Transverse colon (tissue), 4 donors: Measurements from ENCODE around the gene GRIN3B. TPM values are rescaled to one million over a fixed set of nuclear protein-coding genes. Genes with fewer than 3 reads are reported as not detected.

Source experiments
- DNase-seq: peaks from one replicate; pipeline ENCODE4 v3.0.0-alpha.2; 2019
- H3K27ac ChIP-seq, 4 donors: fragments of 200-600 bp; sonication (generic); 2 replicates each; pipeline ENCODE4 v1.5.1; 2016 to 2018; ENCODE audit warnings: inconsistent platforms in 4 of 4
- H3K27me3 ChIP-seq: fragments of 200-600 bp; sonication (generic); 2 replicates; pipeline ENCODE4 v1.5.1; 2017; ENCODE audit warnings: inconsistent platforms
- H3K36me3 ChIP-seq, 4 donors: fragments of 200-600 bp; sonication (generic); 2 replicates each; pipeline ENCODE4 v1.5.1; 2017 to 2019; ENCODE audit warnings: inconsistent platforms in 4 of 4
- H3K4me1 ChIP-seq, 4 donors: fragments of 200-600 bp; sonication (generic); 2 replicates each; pipeline ENCODE4 v1.5.1; 2017 to 2020; ENCODE audit warnings: inconsistent platforms in 4 of 4
- H3K4me3 ChIP-seq, 4 donors: fragments of 200-600 bp; sonication (generic); 1 replicate in 1 of 4; 2 replicates in 3 of 4; pipeline versions ENCODE4 v1.5.1 to v1.6.1; 2017 to 2019; ENCODE audit warnings: inconsistent platforms in 4 of 4
- H3K9me3 ChIP-seq, 2 donors: fragments of 200-600 bp; sonication (generic); 2 replicates each; pipeline ENCODE4 v1.5.1; 2017 to 2019; ENCODE audit warnings: inconsistent platforms in 2 of 2
- EP300 ChIP-seq: sonication (generic); formaldehyde crosslinking; IDR thresholded peaks from one replicate; pipeline ENCODE4 v1.6.1; 2017; ENCODE audit warnings: antibody characterized with exemption, low read depth
- POLR2A ChIP-seq: fragments of 450-650 bp; IDR thresholded peaks from one replicate; pipeline ENCODE4 v1.6.1; 2016; ENCODE audit warnings: antibody characterized with exemption, mild to moderate bottlenecking, moderate library complexity
- POLR2AphosphoS5 ChIP-seq, 3 donors: sonication (generic); formaldehyde crosslinking; IDR thresholded peaks; one replicate each; pipeline ENCODE4 v1.6.1; 2016; ENCODE audit warnings: antibody characterized with exemption in 3 of 3
- WGBS, 2 donors: methylation state at CpG; one replicate each; pipeline ENCODE4 v1.1.5; 2018; ENCODE audit warnings: low coverage in 1 of 2; 5-methylcytosine and 5-hydroxymethylcytosine counted together
- in situ Hi-C, 4 donors: fragments of 200-750 bp; cut with MboI; loops; one replicate each; pipeline versions ENCODE4 v1.15.0 to v1.15.1; 2017; ENCODE audit warnings: low sequenced_read_pairs in 3 of 4, low pct_ligation_motif_present in 1 of 4, low pct_unique_long_range_greater_than_20kb in 1 of 4
- intact Hi-C: fragments of 100-400 bp; cut with DNase I; formaldehyde crosslinking; loops from one replicate; pipeline ENCODE4 v1.15.1; 2023; ENCODE audit warnings: low total_unique reads
- total RNA-seq, 4 donors: library from RNA; depleted of rRNA; stranded (reverse); fragments of >200 nt; gene quantifications; one replicate each; pipeline ENCODE4 v1.1.0, GENCODE V29; 2016
- TF ChIP-seq, protein P1 (sequence below), 5 experiments: fragments of 200-600 bp in 3 of 5; fragments of 450-650 bp in 2 of 5; sonication (generic) in 3 of 5; IDR thresholded peaks; 1 replicate in 2 of 5; 2 replicates in 3 of 5; pipeline ENCODE4 v1.5.1; 2016 to 2017; ENCODE audit warnings: antibody characterized with exemption in 5 of 5, inconsistent platforms in 3 of 5, mild to moderate bottlenecking in 2 of 5, moderate library complexity in 1 of 5

GRIN3B gene
- total RNA-seq, 4 donors from 2014 or later = 1.6 TPM; not detected in 3

DNA sequence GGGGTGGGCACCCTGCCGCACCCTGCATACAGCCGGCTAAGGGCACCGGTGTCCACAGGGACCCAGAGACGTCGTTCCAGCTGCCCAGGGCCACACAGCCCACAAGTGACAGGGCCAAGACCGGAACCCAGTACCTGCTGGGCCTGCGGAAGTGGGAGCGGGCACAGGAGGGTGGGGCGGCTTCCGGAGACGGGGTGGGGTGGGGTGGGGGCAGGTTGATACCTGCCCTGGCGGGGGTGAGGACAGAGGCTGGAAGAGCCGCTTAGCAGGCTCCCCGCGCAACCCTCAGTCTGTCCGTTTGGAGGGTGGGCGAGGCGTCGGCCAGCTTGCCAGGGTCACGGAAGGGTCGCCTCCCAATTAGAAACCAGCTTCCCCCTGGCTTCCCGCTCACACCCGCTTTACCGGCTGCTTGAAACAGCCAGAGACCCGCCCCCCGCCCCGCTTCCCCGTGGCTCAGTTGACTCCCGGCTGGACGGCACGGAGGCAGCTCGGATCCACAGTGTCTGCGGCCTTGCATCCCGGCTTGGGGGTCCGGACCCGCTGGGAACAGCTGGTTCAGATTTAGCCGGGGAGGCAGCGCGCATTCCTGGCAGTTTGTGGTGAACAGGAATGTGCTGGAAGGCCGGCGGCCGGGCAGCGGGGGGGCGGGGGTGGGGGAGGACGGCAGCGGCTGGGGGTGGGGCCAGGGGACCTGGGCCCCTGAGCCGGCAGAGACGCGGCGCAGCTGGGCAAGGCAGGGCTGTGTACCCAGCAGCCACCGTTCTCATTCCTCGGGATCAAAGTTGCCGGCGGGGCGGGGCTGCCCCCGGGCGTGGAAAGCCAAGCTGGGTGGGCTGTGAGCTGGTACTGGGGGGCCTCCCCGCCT is 28.1 kb downstream of the GRIN3B start:
- peak; percentile 84 for DNase-seq
- in situ Hi-C loops = no loop called here
- Histone ChIP-seq H3K9me3 (no peaks in the 10 kb centered on the region), H3K36me3 (peaks cover 0 to 9% (median 4%) of the 10 kb centered on the region in 4 donors), H3K27ac (peak overlapping the region; percentile 91 to 97 (median 94)), H3K4me1 (peaks cover 14 to 45% (median 36%) of the 10 kb centered on the region in 4 donors), H3K4me3 (peak overlapping the region; percentile 44 to 87 (median 72)), H3K27me3 (no peaks in the 10 kb centered on the region)
- WGBS, 2 donors = 1% methylated on average over 20 of the region's 58 CpGs; no CpG with 5 or more reads in 1 of the 2 donors
- TF ChIP-seq, protein P1, sequence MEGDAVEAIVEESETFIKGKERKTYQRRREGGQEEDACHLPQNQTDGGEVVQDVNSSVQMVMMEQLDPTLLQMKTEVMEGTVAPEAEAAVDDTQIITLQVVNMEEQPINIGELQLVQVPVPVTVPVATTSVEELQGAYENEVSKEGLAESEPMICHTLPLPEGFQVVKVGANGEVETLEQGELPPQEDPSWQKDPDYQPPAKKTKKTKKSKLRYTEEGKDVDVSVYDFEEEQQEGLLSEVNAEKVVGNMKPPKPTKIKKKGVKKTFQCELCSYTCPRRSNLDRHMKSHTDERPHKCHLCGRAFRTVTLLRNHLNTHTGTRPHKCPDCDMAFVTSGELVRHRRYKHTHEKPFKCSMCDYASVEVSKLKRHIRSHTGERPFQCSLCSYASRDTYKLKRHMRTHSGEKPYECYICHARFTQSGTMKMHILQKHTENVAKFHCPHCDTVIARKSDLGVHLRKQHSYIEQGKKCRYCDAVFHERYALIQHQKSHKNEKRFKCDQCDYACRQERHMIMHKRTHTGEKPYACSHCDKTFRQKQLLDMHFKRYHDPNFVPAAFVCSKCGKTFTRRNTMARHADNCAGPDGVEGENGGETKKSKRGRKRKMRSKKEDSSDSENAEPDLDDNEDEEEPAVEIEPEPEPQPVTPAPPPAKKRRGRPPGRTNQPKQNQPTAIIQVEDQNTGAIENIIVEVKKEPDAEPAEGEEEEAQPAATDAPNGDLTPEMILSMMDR (IDR thresholded peaks at IDR 0.05) = no peak
- TF ChIP-seq POLR2AphosphoS5 (IDR thresholded peaks at IDR 0.05) = peak; percentile 35 to 57 (median 51)
- peak; percentile 56 for TF ChIP-seq POLR2A
- intact Hi-C loops = loop anchor here (2.0 to 10.0 kb wide), 2 partner anchors 75 to 217 kb away; partner anchors contain the start of genes ATP5F1D, GPX4 and MIDN

DNA sequence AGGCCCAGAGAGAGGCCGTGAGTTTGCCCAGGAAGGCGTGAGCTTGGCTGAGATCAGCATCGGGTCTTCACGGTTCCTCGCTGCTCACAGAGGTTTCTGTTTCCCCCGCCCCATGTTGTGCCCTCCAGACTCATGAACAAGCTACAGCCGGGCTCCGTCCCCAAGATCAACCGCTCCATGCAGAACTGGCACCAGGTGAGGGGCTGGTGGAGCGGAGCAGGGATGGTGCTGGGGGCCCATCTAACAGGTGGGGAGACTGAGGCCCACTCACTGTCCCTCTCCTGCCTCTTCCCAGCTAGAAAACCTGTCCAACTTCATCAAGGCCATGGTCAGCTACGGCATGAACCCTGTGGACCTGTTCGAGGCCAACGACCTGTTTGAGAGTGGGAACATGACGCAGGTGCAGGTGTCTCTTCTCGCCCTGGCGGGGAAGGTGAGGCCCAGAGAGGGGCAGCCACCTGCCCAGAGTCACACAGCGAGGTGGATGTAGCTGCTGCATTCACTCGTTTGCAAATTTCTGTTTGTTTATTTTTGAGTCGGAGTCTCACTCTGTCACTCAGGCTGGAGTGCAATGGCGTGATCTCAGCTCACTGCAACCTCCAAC is 32.1 kb downstream of the GRIN3B start:
- intact Hi-C loops = no loop called here
- Histone ChIP-seq H3K9me3 (no peaks in the 10 kb centered on the region), H3K36me3 (peaks cover 0 to 17% (median 8%) of the 10 kb centered on the region in 4 donors), H3K27ac (no peak overlapping the region), H3K27me3 (no peaks in the 10 kb centered on the region), H3K4me3 (no peak overlapping the region), H3K4me1 (peaks cover 14 to 34% (median 26%) of the 10 kb centered on the region in 4 donors)
- in situ Hi-C loops = no loop called here
- DNase-seq = no peak
- TF ChIP-seq POLR2A = no peak
- TF ChIP-seq EP300 = no peak
- TF ChIP-seq POLR2AphosphoS5 (IDR thresholded peaks at IDR 0.05) = no peak
- TF ChIP-seq, protein P1 (IDR thresholded peaks at IDR 0.05) = no peak
- 88% methylated on average over 20 of the region's 20 CpGs; no CpG with 5 or more reads in 1 of the 2 donors for WGBS, 2 donors

DNA sequence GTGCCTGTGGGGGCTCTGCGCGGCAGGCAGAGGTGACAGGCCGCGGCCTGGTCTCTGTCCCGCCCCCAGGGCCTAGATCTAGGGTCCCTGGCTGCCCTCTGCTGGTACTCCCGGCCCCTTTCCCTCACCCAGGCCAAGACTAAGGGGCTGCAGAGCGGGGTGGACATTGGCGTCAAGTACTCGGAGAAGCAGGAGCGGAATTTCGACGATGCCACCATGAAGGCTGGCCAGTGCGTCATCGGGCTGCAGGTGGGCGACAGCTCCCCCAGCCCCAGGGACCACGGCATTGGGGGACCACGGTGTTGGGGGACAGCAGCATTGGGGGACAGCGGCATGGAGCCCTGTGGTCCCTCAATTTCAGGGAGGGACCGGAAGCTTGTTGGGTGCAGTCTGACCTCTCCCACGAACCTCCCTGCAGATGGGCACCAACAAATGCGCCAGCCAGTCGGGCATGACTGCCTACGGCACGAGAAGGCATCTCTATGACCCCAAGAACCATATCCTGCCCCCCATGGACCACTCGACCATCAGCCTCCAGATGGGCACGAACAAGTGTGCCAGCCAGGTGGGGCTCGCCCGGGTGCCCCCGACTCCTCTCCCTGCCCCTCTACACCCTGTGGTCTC is 35.9 kb downstream of the GRIN3B start:
- TF ChIP-seq EP300 = no peak
- TF ChIP-seq, protein P1 (IDR thresholded peaks at IDR 0.05) = no peak
- no peak for TF ChIP-seq POLR2AphosphoS5 (IDR thresholded peaks at IDR 0.05)
- TF ChIP-seq POLR2A = no peak
- Histone ChIP-seq H3K27ac (no peak overlapping the region), H3K4me1 (peaks cover 13 to 32% (median 16%) of the 10 kb centered on the region in 4 donors), H3K4me3 (no peak overlapping the region), H3K27me3 (no peaks in the 10 kb centered on the region), H3K36me3 (peaks cover 0 to 17% (median 8%) of the 10 kb centered on the region in 4 donors), H3K9me3 (no peaks in the 10 kb centered on the region)
- intact Hi-C loops (no loop called here), in situ Hi-C loops (no loop called here)
- DNase-seq = peak; percentile 7
- 90% methylated on average over 29 of the region's 29 CpGs; no CpG with 5 or more reads in 1 of the 2 donors for WGBS, 2 donors

DNA sequence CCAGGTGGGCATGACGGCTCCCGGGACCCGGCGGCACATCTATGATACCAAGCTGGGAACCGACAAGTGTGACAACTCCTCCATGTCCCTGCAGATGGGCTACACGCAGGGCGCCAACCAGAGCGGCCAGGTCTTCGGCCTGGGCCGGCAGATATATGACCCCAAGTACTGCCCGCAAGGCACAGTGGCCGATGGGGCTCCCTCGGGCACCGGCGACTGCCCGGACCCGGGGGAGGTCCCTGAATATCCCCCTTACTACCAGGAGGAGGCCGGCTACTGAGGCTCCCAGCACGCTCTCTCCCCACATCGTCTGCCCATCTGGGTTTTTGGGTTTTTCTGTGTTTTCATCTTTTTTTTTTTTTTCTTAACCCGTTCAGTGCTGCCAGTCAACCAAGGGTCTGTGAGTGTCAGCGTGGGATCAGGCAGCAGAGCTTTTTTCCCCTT is 37.4 kb downstream of the GRIN3B start:
- in situ Hi-C loops (no loop called here), intact Hi-C loops (no loop called here)
- DNase-seq = peak; percentile 13
- H3K9me3 ChIP-seq = no peaks in the 10 kb centered on the region
- peaks cover 26 to 47% (median 29%) of the 10 kb centered on the region in 4 donors for H3K4me1 ChIP-seq
- 66% methylated on average over 22 of the region's 22 CpGs; no CpG with 5 or more reads in 1 of the 2 donors for WGBS, 2 donors
- H3K27ac ChIP-seq = peak overlapping the region; percentile 18 to 79 (median 56)
- H3K36me3 ChIP-seq = peaks cover 0 to 8% (median 4%) of the 10 kb centered on the region in 4 donors
- no peak overlapping the region for H3K4me3 ChIP-seq
- TF ChIP-seq EP300 (no peak), POLR2AphosphoS5 (IDR thresholded peaks at IDR 0.05) (no peak), POLR2A (no peak)
- TF ChIP-seq, protein P1 (IDR thresholded peaks at IDR 0.05) = no peak
- H3K27me3 ChIP-seq = no peaks in the 10 kb centered on the region
